Measurements from ENCODE around the gene ATP5IF1. TPM values are rescaled to one million over a fixed set of nuclear protein-coding genes. Genes with fewer than 3 reads are reported as not detected.
A peak's percentile ranks its signal among the peaks of the same experiment; 100 is the strongest.

The ATP5IF1 gene
- total RNA-seq, result 92.2 TPM

DNA sequence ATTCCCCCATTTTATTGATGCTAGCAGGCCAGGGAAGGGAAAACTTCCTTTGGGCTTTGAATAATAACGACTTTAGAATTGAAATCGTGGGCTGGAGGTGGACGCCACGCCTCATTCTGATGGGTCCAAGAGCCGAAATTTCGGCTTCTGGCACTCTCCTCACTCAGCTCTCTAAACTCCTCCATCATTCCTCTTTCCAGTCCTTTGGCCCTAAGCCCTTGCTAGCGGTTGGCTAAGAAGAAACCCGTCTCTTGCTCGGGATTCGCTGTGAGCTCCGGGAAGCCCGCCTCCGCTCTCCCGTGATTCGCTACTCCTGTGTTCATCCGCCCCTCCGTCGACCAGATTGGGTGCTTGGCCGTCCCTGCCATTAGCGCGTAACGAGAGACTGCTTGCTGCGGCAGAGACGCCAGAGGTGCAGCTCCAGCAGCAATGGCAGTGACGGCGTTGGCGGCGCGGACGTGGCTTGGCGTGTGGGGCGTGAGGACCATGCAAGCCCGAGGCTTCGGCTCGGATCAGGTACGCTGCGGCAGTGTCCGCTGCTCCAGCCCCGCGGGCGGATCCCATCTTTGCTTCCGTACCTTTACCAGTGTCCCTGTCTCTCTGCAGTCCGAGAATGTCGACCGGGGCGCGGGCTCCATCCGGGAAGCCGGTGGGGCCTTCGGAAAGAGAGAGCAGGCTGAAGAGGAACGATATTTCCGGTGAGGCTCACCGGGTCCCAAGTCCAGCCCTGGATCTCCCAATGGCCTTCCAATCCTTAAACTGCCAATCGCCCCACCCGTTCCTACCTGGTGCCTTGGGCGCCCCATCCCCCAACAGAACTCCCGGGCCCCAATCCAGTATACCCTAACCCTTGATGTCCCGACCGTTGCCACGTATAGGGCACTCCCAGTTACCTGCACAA is at the start of gene ATP5IF1:
TSS of gene ATP5IF1 (plus strand) at position 370 of the 901 bp plus-strand sequence. CDS start at position 430, 60 bp downstream.
- intact Hi-C loops (cut with DNase I), result no loop called here
- DNase-seq (ENCODE audit: low spot score), result peak; percentile 97
- ATAC-seq, result peak; percentile 97

DNA sequence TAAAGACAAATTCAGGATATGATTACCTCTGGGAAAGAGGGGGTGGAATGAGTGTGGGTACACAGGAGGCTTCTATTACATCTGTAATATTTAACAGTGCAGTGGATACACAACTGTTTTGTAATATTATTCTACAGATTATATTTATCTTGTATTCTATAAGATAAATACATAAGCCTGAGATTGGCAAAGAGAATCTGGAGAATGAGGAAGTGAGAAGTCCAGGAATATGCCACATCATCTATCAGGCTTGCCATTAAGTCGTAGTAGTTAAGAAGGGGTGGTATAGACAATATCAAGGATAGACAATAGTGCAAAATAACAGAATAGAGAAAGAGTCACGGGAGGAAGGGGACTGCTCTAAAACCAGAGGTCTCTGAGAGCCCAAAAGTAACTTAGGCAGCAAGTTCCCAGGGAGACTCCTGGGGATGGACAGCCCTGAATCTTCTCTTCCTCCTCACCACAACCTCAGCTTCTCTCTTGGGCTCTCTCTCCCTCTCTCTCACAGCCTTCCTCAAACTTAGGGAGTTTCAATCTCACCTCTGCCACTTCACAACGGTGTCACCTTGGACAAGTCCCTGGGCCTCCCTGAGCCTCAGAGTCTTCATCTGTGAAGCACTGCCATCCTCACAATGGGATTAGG is 45.5 kb upstream of the ATP5IF1 start:
- DNase-seq (ENCODE audit: low spot score) (no peak), ATAC-seq (no peak)
- intact Hi-C loops (cut with DNase I), result no loop called here

DNA sequence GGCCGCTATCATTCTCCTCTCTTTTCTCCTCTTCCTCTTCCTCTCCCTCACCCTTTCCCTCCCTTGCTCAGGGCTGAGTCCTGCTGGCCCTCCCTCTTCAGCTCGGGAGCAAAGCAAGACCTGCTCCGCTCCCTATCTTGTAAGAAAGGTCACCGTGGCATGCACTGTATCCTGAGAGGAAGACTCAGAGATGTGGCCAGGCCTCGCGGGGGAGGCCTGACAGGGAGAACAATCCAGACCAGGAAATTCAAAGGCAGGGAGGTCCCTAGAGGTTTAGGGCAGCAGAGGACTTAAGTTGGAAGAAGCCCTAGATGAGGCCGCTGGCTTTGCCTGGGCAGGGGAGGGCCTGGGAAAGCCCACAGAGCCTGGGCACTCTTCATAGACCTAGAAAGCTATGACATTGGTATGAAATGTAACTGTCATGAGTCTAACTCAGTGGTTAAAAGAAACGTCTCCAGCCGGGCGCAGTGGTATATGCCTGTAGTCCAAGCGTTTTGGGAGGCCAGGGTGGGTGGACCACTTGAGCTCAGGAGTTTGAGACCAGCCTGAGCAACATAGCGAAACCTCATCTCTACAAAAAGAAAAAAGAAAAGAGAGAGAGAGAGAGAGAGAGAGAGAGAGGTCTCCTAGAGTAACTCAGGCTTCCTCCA is 44.8 kb upstream of the ATP5IF1 start:
- no peak for ATAC-seq
- DNase-seq (ENCODE audit: low spot score), result no peak
- intact Hi-C loops (cut with DNase I), result no loop called here

DNA sequence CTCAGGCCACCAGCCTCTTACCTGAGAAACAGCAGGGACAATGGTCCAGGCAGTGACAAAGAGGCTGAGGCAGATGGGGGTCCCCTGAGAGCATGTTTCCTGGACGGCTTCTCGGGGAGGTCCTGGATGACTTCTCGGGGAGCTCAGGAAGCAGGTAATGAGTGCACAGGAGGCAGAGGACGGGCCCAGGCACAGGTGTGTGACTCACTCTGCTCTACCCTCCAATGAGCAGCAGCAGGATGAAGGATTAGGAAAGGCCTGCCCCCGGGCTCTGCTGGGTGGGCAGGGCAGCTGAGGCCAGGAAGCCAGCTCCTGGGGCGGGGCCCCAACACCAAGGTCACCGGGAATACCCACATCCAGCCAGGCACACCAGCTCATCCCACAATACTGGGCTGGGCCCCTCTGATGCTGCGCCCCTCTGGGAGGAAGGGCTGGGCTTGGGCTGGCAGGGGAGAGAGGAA is 42.2 kb upstream of the ATP5IF1 start:
- intact Hi-C loops (cut with DNase I), result no loop called here
- DNase-seq (ENCODE audit: low spot score), result no peak
- ATAC-seq, result no peak

DNA sequence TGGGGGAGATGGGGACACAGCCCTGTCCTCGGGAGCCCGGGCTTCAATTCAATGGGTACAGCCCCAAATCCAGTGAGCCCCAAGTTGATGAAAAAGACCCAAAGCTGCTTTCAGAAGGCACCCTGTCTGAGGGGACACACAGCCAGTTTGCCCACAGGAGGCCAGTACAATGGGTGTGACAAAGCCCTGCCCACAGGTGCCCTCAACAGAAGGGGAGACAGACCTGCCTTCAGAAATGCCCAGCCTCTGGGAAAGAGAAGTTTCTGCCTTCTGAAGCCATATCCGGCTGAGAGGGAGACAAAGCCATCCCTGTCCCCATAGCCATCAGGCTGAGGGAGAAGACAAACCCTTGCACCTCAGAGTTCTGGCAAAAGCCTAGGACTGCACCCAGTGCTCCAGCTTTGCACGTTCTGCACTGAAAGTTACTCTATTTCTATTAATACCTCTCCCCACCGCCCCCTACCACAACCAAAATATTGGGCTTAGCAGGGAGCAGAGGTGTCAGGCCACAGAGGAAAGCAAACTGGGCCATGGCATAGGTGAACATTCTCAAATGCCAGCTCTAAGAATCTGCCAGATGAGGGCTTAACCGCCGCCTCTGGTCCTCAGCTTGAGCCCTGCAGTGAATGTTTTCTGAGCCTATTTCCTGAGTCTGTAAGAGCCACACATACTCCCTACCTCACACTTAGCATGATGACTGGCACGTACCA is 41.4 kb upstream of the ATP5IF1 start:
- intact Hi-C loops (cut with DNase I), result no loop called here
- ATAC-seq (no peak), DNase-seq (ENCODE audit: low spot score) (no peak)

DNA sequence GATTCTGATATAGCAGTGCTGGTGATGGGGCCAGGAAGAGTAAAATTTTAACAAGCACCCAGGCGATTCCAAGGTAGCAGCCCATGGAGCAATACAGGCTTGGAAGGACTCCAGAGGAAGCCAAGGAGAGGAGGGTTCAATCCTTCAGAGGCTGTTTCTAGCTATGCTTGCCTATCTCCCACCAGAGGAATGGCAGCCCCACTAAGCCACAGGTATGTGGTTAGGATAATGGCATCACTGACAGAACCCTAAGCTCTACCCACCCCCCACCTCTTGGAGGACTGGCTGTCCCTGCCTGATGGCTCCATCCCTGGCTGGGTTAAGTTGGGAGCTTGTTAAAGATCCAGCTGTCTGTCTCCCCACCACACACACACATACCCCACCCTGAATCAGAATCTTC is 40.1 kb upstream of the ATP5IF1 start:
- DNase-seq (ENCODE audit: low spot score) (no peak), ATAC-seq (no peak)
- intact Hi-C loops (cut with DNase I), result no loop called here

DNA sequence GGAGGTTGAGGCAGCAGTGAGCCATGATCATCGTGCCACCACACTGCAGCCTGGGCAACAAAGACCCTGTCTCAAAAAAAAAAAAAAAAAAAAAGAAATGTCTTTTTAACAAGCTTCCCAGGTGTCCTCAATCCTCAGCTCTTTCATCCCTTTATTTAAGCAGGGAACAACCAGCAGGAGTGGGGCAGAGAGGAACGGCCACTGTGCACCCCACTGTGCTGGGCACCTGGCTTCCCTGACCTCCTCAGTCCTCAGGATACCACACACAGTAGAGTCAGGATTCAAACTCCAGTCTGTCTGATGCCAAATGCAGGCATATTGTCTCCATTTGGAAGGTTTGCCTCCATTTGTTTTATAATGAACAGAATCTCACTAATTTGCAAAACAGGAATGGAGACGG is 39.6 kb upstream of the ATP5IF1 start:
- no peak for DNase-seq (ENCODE audit: low spot score)
- intact Hi-C loops (cut with DNase I), result no loop called here
- no peak for ATAC-seq

DNA sequence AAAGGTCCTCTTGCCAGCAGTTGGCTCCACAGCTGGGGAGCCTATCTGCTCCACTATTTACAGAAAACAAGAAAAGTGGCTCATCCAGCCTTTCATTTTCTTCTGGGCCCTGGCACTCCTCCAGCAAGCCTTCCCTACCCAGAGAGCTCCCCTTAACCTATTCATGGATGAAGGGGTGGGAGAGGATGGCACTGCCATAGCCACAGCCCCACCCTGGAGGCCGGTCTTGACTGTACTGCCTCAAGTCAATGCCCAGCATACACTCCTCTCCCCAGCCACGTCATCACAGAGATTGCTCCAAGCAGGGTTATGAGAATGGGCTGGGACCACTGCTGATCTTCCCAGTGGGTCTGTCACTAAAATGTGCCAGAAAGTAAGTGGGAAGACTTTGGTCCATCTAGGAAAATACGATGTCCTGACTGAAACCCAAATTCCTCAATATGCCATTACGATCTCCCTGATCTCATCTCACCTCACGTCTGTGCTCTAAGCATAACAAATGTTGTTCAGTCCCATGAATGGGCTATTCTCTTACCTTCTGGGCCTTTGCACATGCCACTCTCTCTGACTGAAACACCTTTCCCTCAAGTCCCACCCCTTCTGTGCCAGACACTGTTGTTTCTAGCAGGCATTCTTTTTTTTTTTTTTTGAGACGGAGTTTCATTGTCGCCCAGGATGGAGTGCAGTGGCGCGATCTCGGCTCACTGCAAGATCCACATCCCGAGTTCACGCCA is 38.1 kb upstream of the ATP5IF1 start:
- intact Hi-C loops (cut with DNase I), result no loop called here
- DNase-seq (ENCODE audit: low spot score), result no peak
- ATAC-seq, result no peak

DNA sequence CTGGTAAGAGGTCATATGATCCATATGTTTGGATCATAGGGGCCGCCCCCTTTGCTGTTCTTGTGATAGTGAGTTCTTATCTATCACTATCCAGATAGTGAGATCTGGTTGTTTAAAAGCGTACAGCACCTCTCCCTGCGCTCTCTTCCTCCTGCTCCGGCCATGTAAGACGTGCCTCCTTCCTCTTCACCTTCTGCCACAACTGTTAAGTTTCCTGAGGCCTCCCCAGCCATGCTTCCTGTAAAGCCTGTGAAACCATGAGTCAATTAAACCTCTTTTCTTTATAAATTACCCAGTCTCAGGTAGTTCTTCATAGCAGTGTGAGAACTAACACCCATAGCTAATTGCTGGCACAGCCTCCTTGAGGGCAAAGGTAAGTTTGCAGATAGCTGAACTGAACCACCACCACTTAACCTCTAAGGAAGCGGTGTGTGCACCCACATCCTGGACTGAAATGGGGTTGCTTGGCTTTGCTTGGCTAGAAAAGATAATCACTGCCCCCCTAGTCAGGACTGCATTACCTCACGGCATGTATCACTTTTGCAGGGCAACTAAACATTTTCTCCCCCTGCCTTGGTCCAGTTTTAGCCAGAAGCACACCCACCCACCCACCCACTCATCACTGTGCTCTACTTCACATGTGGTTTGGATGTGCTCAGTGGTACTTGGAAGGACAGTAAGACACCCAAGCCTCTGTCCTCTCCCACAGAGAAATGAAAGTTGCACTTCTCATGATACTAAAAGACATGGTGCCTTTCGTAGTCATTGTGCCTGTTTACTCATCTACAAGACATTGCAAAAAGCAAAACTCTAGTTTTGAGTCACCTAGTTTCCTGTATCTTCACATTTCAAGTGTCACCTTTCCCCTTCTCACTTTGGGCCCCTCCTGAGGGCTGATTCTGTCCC is 36.3 kb upstream of the ATP5IF1 start:
- ATAC-seq (no peak), DNase-seq (ENCODE audit: low spot score) (no peak)
- intact Hi-C loops (cut with DNase I), result no loop called here

DNA sequence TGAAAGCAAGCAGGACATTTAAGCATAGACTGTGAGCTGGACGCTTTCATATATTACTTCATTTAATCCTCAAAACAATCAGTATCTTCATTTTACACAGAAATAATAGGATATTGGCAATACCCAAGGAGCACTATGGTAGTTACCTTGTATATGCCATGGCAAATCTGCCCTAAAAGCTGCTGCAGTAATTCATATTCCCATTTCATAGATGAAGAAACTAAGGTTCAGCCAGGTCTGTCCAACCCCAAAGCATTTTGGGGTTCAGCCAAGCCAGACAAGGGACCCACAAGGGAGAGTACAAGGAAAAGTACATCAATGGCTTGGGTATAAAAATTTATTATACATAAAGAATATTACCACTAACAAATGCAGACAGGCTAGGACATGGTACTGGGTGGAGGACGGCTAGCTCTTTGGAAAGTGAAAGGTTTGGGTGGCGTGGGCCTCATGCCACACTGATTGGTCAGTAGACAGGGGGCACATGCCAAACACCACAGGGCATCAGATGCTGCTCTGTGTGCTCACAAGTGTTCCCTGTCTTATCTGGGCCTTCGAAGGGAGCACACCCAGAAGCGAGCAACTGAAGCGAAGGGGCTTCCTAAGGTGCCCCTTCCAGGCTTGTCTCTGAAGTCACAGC is 35.6 kb upstream of the ATP5IF1 start:
- intact Hi-C loops (cut with DNase I), result no loop called here
- DNase-seq (ENCODE audit: low spot score) (no peak), ATAC-seq (no peak)

DNA sequence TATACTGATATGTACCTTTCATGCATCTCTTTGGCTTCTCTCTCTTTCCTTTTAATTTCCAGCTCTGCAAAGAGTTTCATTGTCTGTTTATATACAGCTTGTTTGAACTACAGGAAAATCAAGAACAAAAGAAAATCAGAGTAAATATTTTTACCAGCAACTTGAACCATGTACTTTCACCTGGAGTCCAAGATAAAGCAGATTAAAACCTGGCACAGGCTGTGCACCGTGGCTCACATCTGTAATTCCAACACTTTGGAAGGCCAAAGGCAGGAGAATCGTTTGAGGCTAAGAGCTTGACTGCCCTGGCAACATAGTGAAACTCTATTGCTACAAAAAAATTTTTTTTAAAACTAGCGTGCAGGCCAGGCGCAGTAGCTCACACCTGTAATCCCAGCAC is 30.7 kb upstream of the ATP5IF1 start:
- ATAC-seq, result no peak
- no peak for DNase-seq (ENCODE audit: low spot score)
- intact Hi-C loops (cut with DNase I), result no loop called here

DNA sequence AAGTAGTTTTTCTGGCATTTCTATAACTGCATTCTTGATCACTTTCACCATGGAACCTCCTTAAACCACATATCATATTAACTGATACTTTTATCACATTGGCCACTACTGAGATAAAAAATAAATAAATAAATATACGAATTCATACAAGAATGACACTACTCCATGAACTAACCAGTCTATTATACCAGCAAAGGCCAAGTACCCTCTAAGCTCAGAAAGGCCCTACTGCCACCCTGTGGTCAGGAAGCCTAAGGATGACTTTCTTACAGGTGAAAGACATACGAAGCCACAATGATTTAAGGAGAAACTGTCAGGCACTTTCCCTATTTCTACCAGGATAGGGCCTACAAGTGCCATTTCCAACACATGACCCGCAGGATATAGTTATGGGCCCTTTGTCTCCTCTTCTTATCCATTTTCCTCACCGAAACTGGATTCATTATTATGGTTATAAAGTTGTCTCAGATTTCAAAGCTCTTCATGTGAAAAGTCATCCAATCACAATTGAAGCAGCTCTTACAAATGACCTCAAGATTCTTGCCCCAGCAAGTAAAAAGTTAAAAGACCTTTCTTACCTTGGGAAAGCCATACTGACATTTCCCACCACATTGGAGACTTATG is 27.0 kb upstream of the ATP5IF1 start:
- no peak for DNase-seq (ENCODE audit: low spot score)
- peak; percentile 63 for ATAC-seq
- intact Hi-C loops (cut with DNase I), result no loop called here

DNA sequence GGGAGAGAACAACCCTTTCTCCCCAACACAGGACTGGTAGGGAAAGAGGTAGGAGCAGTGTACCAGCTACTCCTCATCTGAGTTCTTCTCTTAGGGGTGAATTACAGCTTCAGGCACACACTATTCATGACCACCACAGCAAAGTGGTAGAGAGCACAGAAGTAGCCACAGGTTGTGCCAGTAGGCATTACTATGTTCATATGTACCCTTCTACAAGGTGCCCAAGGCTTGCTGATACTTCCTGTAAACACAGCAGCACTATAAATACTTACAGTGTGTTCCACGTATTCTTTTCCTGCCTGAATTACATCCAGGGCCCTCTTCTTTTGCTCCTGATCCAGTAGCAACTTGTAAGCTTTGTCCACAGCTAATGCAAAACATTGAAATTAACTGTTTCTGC is 26.2 kb upstream of the ATP5IF1 start:
- no peak for ATAC-seq
- intact Hi-C loops (cut with DNase I), result no loop called here
- no peak for DNase-seq (ENCODE audit: low spot score)

DNA sequence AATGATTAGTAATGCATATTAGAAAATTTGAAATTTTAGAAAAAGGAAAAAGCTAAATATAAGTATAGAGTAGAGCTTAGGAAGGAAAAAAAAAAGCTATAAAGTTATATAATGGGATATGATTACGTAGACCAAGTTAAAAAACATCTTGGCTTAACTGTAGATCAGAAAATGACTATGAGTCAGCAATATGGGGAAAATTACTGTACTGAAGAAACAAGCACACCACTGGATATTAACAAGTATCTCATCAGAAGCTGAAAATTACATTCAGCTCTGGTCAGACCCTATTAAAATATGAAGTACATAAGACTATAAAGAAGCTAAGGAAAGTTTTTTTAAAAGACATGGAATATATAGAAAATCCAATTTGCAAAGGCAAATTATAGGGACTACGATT is 22.6 kb upstream of the ATP5IF1 start:
- DNase-seq (ENCODE audit: low spot score), result no peak
- intact Hi-C loops (cut with DNase I), result no loop called here
- no peak for ATAC-seq

DNA sequence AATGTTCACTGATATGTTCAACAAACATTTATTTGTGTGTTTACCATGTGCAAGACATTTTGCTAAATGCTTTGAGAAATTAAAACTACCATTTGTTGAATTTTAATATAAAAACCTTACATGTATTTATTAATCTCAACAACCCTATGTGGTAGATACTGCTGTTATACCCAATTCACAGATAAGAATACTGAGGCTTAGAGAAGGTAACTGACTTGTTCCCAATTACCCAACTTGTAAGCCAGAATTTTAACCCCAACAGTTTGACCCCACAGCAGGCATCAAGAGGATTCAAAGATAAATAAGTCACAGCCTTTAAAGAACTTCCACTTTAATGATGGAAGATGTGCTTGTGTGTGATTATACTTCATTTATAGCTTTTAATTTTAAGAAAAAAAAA is 6.8 kb upstream of the ATP5IF1 start:
- intact Hi-C loops (cut with DNase I), result no loop called here
- ATAC-seq (no peak), DNase-seq (ENCODE audit: low spot score) (no peak)

DNA sequence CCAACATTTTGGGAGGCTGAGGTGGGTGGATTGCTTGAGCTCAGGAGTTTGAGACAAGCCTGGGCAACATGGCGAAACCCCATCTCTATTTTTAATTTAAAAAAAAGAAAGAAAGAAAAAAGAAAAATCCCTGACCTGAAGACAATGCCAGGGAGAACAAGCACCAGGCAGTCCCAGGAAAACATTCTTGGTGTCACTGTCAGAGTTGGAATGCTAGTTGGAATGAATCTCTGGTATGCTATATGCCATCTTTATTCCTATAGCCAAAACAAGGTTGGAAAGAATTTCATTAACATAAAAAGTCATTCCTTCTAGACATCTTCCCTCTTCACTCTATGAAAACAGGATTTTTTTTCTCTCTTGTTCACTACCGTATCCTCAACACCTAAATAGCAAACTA is 5.9 kb upstream of the ATP5IF1 start:
- intact Hi-C loops (cut with DNase I), result no loop called here
- ATAC-seq (no peak), DNase-seq (ENCODE audit: low spot score) (no peak)
